CD4-positive, alpha-beta T cell (primary cell): ENCODE measurements around the gene ARL8A. TPM values are rescaled to one million over a fixed set of nuclear protein-coding genes. Genes with fewer than 3 reads are reported as not detected.

Experiments
- ATAC-seq: fragments of 200-7000 bp; cut with Tn5 transposase; one replicate; pipeline ENCODE4 v1.10.0; 2022; ENCODE audit warnings: mild to moderate bottlenecking; ENCODE audit not compliant: poor library complexity
- CTCF ChIA-PET: fragments of 350-600 bp; sonication (Branson Sonifier 250); formaldehyde crosslinking; loops from one replicate; lab custom pipeline; 2021; ENCODE audit warnings: antibody characterized with exemption, inconsistent platforms; lab: Charles Lee
- POLR2A ChIA-PET: fragments of 350-600 bp; sonication (Branson Sonifier 250); formaldehyde crosslinking; loops from one replicate; lab custom pipeline; 2021; ENCODE audit warnings: antibody characterized with exemption, inconsistent platforms; lab: Charles Lee
- DNase-seq, 14 experiments: peaks; one replicate each; pipeline ENCODE4 v3.0.0-alpha.2; 2013 to 2020; ENCODE audit warnings: mixed read lengths in 2 of 14
- H3K27ac ChIP-seq, 2 donors: one replicate each; pipeline versions ENCODE4 v1.5.1 to v1.7.0; 2013; ENCODE audit warnings: low read length in 2 of 2, low read depth in 1 of 2, mild to moderate bottlenecking in 1 of 2
- H3K27me3 ChIP-seq, 2 experiments: 1 replicate in 1 of 2; 2 replicates in 1 of 2; pipeline versions ENCODE4 v1.6.1 to v1.7.0; 2013; ENCODE audit warnings: low read length in 2 of 2, control low read depth in 1 of 2, mild to moderate bottlenecking in 1 of 2, moderate library complexity in 1 of 2; ENCODE audit not compliant: insufficient read depth in 2 of 2, control insufficient read depth in 1 of 2
- H3K36me3 ChIP-seq: one replicate; pipeline ENCODE4 v1.6.1; 2013; ENCODE audit warnings: low read length, control low read depth; ENCODE audit not compliant: insufficient read depth
- H3K4me1 ChIP-seq: one replicate; pipeline ENCODE4 v1.6.1; 2013; ENCODE audit warnings: low read length, control low read depth; ENCODE audit not compliant: insufficient read depth
- H3K4me3 ChIP-seq: one replicate; pipeline ENCODE4 v1.5.1; 2013; ENCODE audit warnings: mild to moderate bottlenecking, low read length, moderate library complexity
- H3K9me3 ChIP-seq, 2 experiments: 1 replicate in 1 of 2; 2 replicates in 1 of 2; pipeline versions ENCODE4 v1.6.1 to v1.7.0; 2013; ENCODE audit warnings: low read length in 2 of 2, mild to moderate bottlenecking in 2 of 2, control low read depth in 1 of 2, moderate library complexity in 1 of 2; ENCODE audit not compliant: control insufficient read depth in 1 of 2, insufficient read depth in 1 of 2
- H3K27ac Mint-ChIP-seq: one replicate; pipeline ENCODE4 v1.8.0; 2020; ENCODE audit warnings: mixed read lengths
- H3K27me3 Mint-ChIP-seq: one replicate; pipeline ENCODE4 v1.8.0; 2021; ENCODE audit warnings: mixed read lengths
- H3K36me3 Mint-ChIP-seq: one replicate; pipeline ENCODE4 v1.8.0; 2021; ENCODE audit warnings: low read depth, mixed read lengths
- H3K4me1 Mint-ChIP-seq: one replicate; pipeline ENCODE4 v1.8.0; 2021; ENCODE audit warnings: low read depth, mixed read lengths
- H3K4me3 Mint-ChIP-seq: one replicate; pipeline ENCODE4 v1.8.0; 2020; ENCODE audit warnings: mild to moderate bottlenecking, mixed read lengths
- H3K9me3 Mint-ChIP-seq: one replicate; pipeline ENCODE4 v1.8.0; 2020; ENCODE audit warnings: mixed read lengths
- CTCF ChIP-seq: fragments of 200-600 bp; IDR thresholded peaks from one replicate; pipeline ENCODE4 v1.8.0; 2022; ENCODE audit warnings: antibody characterized with exemption, mild to moderate bottlenecking
- intact Hi-C, 2 experiments: fragments of 100-400 bp; cut with DNase I in 1 of 2; cut with micrococcal nuclease in 1 of 2; formaldehyde crosslinking; loops; one replicate each; pipeline versions ENCODE4 v1.15.1 to v1.9.0; 2023 to 2025; cut with DNase I, micrococcal nuclease
- total RNA-seq, 174 experiments: library from RNA in 2 of 174; stranded (reverse) in 2 of 174; gene quantifications; one replicate each; pipeline ENCODE4 v1.2.3 and lab custom pipeline; 2021 to 2026

ARL8A gene
- total RNA-seq, 2 experiments from 2014 or later = 73.5 to 73.8 TPM

DNA sequence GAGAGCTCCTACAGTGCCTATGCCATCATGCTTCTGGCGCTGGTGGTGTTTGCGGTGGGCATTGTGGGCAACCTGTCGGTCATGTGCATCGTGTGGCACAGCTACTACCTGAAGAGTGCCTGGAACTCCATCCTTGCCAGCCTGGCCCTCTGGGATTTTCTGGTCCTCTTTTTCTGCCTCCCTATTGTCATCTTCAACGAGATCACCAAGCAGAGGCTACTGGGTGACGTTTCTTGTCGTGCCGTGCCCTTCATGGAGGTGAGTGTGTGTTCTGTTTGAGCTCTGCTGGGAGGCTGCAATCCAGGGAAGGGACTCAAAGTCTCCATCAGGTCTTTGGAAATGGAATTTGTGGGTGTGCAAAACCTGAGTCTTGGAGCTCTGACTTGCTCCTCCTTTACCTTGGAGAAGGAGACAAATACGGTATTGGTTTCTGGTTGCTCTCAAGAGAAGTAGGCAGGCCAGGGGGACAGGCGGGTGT is 21.2 kb downstream of the ARL8A start:
- Histone ChIP-seq H3K4me3 (no peak overlapping the region), H3K36me3 (no peaks in the 10 kb centered on the region), H3K4me1 (no peaks in the 10 kb centered on the region), H3K9me3 (no peaks in the 10 kb centered on the region), H3K27me3 (peaks cover 0 to 2% of the 10 kb centered on the region in 2 experiments), H3K27ac (no peak overlapping the region)
- Mint-ChIP-seq H3K9me3 (no peaks in the 10 kb centered on the region), H3K27ac (no peak overlapping the region), H3K27me3 (peaks cover 20% of the 10 kb centered on the region), H3K4me3 (no peak overlapping the region), H3K36me3 (no peaks in the 10 kb centered on the region), H3K4me1 (no peaks in the 10 kb centered on the region)
- DNase-seq (no peak), ATAC-seq (no peak)
- no peak for TF ChIP-seq CTCF
- CTCF ChIA-PET = no interaction called here
- POLR2A ChIA-PET = no interaction called here
- intact Hi-C loops = no loop called here

GRCh38 chr1:202122639-202123335 is 21.8 kb downstream of the ARL8A start, which contains the start of gene GPR37L1:
Gene GPR37L1 (plus strand): TSS chr1:202122917. CDS start chr1:202122964, 47 bp downstream.
- H3K27ac Mint-ChIP-seq = no peak within 1 kb of the TSS
- peaks cover 20% of the 10 kb centered on the region for H3K27me3 Mint-ChIP-seq
- ATAC-seq = no peak
- H3K36me3 Mint-ChIP-seq = no peaks in the 10 kb centered on the region
- H3K27me3 ChIP-seq = peaks cover 0 to 2% of the 10 kb centered on the region in 2 experiments
- H3K9me3 ChIP-seq = no peaks in the 10 kb centered on the region
- H3K4me1 ChIP-seq = no peaks in the 10 kb centered on the region
- ChIA-PET CTCF (no interaction called here), POLR2A (no interaction called here)
- H3K4me3 ChIP-seq = no peak within 1 kb of the TSS
- no peak within 1 kb of the TSS for H3K4me3 Mint-ChIP-seq
- intact Hi-C loops = no loop called here
- no peaks in the 10 kb centered on the region for H3K4me1 Mint-ChIP-seq
- no peak for DNase-seq
- H3K9me3 Mint-ChIP-seq = no peaks in the 10 kb centered on the region
- TF ChIP-seq CTCF = no peak
- no peaks in the 10 kb centered on the region for H3K36me3 ChIP-seq
- no peak within 1 kb of the TSS for H3K27ac ChIP-seq

DNA sequence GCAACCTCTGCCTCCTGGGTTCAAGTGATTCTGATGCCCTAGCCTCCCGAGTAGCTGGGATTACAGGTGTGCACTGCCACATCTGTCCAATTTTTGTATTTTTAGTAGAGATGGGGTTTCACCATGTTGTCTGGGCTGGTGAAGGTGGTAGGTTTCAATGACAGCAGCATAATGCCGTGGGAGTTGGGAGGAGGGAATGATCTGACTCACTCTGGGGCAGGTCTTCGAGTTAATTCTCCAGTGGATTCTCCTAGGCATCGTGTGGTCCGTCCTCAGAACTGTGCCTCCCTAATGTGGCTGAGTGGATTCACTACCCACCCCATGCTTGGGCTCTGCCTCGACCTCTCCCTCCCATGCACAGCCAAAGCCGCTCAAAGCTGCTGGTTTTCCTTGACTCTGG is 23.5 kb downstream of the ARL8A start:
- ChIA-PET CTCF (no interaction called here), POLR2A (no interaction called here)
- no peak for DNase-seq
- H3K27me3 Mint-ChIP-seq = peaks cover 20% of the 10 kb centered on the region
- H3K27ac Mint-ChIP-seq = no peak overlapping the region
- no peaks in the 10 kb centered on the region for H3K36me3 ChIP-seq
- intact Hi-C loops = no loop called here
- H3K36me3 Mint-ChIP-seq = no peaks in the 10 kb centered on the region
- H3K4me3 ChIP-seq = no peak overlapping the region
- TF ChIP-seq CTCF = no peak
- no peak overlapping the region for H3K4me3 Mint-ChIP-seq
- ATAC-seq = no peak
- H3K9me3 Mint-ChIP-seq = no peaks in the 10 kb centered on the region
- no peaks in the 10 kb centered on the region for H3K27me3 ChIP-seq
- H3K4me1 ChIP-seq = no peaks in the 10 kb centered on the region
- no peaks in the 10 kb centered on the region for H3K9me3 ChIP-seq
- H3K4me1 Mint-ChIP-seq = no peaks in the 10 kb centered on the region
- H3K27ac ChIP-seq = no peak overlapping the region
